HG03108 (cell line): Measurements from ENCODE around the gene CZIB.
"Not testable (repeated sequence)": the region's sequence is repeated elsewhere in the genome, so short reads cannot be mapped to it uniquely, and the experiment has no call there.

Experiments used
- ATAC-seq: cut with Tn5 transposase; IDR thresholded peaks from one replicate; pipeline ENCODE4 v1.9.1; 2021; ENCODE audit warnings: moderate library complexity; ENCODE audit not compliant: unreplicated experiment

Gene CZIB

DNA sequence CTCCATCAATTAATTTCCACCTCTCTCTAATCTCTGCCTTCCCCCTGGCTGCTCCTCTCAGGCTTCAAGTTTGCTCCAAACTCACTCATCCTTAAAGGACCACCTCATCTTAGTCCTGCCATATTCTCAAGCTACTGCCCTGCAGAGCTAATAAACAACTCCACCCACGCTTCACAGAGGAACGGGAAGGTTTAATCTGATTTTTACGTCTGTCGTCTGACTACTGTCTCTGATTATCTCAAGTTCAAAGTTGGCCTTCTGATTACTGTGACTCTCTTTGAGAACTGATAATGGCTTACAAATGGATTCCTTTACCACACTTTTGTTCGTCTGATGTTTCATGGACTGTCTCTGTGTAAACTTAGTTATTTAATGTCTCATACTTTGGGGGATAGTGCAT lies 31.4 kb downstream of the CZIB start:
- ATAC-seq, result no peak

DNA sequence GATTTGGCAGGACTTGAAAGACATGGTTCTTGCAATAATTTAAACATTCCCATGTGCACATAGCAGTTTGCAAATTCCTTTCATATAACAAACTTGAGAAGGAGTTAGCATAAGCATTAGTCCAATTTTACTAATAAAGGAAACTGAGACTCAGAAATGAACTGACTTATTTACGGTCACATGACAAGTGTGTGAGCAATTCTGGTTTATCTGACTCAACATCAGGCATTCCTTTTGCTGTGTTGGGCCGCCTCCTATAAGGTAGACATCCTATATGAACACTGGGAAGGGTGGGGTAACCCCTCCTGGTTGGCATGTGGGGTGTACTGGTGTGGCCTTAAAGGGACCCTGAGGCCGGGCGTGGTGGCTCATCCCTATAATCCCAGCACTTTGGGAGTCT lies 32.3 kb downstream of the CZIB start:
- no peak for ATAC-seq

DNA sequence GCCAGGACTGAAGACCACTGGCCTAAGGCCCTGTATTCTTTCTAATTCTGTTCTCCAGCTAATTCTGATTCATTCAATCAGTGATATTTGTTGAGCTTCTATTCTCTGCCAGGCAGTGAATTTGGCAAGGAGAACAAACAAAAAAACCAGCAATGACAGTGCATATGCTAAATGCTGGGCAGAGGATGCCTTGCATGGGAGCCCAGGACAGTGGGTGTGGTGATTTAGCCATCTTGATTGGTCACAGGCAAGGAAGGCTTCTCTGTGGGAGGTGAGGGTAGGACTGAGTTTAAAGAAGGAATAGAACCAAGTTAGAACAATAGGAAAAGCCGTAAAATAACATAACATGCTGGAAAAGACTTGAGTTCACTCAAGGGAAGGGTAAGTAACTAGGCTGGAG lies 33.0 kb downstream of the CZIB start:
- no peak for ATAC-seq

DNA sequence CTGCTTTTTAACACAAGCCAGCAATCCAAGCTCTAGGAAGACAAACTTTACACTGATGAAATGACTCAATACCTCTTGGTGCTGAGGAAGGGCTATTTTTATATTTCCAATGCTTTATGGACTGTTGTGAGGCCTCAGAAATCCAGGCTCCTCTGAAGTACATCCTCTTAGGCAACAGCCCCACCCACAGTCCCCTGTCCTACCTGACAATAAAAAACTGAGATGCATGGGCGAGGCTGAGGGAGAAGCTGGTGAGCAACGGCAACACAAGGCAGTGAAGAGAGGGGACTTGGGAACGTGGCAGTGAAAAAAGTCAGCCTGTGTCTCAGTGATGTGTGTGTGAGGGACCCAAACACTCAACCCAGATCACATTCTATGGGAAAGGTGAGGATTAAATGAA lies 33.9 kb downstream of the CZIB start:
- ATAC-seq, result no peak

DNA sequence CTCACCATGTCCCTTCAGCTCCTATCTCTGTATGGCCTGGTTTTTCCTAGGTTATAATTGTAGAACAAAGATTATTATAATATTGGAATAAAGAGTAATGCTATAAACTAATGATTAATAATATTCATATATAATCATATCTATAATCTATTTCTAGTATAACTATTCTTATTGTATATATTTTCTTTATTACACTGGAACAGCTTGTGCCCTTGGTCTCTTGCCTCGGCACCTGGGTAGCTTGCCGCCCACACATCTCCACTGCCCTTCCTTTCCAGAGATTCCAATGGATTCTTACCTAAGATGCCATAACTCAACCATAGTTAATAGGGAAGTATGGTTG lies 34.5 kb downstream of the CZIB start:
- not testable (repeated sequence) for ATAC-seq

DNA sequence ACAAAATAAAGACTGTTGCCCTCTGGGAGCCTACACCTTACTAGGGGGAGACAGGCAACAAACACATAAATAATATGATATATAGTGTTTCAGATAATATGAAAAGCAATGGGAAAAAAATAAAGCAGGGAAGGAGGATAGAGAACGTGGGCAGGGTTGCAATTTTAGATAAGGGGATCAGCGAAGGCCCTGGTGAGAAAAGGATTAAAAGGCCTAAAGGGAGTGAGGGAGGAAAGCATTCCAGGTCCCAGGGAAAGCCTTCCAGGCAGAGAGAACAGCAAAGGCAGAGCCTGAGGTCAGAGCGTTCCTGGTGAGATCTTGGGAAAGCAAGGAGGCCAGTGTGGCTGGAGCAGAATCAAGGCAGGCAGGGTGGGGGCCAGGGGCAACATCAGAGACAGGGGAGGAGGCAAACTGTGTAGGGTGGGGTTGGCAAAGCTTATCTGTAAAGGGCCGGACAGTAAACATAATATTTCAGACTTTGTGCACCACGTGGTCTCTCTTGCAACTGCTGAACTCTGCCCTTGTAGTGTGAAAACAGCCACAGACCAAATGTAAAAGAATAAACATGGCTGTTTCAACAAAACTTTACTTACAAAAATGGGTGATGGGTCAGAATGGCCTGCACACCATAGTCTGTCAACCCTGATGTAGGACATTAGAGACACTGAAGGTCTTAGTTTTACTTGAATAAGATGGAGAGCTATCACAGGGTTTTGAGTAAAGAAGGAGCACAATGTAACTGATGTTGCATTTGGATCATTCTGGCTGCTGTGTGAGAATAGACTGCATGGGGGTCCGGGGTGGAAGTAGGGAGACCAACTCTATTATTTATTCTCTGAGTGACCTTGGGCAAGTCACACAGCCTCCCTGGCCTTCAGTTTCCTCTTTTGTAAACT lies 37.1 kb downstream of the CZIB start:
- ATAC-seq, result no peak

DNA sequence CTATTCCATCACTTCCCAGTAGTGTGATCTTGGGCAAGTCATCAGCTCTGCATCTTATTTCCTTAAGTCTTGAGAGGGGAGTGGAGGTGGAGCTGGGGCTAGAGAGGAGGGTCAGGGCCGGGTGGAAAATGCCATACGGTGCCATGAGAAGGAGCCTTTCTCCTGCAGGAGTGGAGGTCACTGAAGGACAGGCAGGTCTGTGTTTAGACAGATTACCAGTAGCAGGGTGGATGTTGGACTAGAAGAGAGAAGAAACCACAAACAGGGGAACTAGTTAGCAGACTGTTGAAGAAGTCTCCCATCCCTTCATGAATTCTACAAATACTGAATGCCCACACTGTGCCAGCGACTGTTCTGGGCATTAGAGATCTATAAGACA lies 37.7 kb downstream of the CZIB start:
- ATAC-seq, result no peak

DNA sequence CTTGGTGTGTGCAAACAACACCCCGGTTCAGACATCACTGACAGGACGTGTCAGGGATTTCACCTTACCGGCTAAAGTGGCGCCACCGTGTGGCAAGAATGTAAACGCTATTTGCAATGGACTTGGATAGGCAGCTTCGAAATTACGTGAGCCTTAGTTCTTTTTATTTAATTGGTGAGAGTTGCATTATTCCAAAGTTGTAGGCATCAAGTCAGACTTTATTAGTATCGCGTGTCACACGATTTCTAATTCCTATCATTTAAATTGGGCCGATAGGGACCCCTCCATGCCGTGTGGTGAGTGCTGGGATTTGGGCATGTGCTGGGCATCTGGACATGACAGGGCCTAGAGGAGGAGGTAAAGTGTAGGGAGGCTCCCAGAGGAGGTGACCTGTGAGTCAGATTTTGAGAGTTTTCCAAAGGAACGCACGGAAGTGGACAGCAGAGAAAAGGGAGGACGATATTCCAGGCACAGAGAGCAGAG lies 38.3 kb downstream of the CZIB start:
- ATAC-seq, result no peak

DNA sequence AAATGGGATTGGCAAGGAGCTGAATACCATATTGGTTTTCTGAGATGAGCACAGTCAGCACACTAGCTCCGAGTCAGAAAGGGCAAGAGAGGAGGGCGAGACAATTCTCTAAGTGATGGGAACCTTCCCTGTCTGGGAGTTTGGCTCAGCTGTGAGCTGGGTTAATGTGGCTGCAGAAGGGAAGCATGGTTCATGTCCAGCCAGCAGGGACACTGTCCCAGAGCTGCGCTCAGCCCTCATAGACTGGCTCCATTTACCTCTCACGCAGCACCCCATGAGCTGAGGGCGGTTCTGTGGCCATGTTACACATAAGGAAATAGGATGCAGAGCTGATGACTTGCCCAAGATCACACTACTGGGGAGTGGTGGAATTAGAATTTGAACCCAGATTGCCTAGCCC lies 39.5 kb downstream of the CZIB start:
- ATAC-seq, result no peak

DNA sequence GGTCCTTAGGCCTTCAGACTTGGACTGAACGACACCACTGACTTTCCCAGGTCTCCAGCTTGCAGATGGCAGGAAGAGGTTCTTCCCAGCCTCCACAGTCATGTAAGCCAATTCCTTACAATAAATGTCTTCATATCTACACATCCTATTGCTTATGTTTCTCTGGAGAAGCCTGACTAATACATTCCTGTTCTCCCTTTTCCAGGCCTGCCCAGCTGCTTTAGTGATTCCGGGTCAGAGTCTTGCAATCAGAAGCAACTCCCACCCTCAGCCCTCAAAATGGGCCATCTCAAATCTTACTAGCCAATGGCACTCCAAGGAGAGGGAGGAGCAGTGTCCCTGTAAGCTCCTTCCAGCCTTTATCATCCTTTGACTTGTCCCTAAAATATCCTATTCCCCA lies 40.2 kb downstream of the CZIB start:
- ATAC-seq, result no peak

DNA sequence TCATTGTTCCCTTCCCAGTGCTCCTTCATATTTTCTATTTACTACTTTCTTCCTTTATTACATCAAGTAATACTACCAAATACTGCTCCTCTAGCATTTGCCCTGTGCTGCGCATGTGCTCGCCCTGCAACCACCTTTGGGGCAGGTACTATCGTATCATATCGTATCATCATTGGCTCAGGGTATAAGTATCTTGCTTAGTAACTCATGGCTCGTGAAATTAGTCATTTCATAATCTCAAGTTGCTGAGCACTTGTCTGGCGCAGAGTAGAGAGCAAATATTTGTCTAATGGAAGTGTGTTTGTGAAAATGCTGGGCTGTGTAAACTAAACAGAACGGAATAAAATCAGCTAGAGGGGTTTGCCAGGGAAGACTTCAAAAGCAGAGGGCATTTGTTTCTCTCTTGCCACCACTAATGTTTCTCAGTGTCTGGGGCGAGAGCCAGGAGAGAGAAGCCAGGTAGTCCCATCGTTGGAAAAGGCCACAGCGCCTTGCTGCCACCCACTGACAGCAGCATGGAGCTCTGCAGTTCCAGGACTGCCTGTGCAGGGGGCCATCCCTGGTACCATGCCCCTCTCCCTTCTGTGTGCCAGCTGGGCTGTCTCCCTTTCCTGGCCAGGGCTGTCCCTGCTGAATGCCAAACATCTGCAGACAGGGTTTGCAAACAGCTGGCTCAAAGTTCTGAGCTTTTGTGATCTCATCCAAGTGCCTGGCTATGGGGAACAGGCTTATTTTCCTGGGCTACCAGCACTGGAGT lies 43.8 kb downstream of the CZIB start:
- no peak for ATAC-seq

DNA sequence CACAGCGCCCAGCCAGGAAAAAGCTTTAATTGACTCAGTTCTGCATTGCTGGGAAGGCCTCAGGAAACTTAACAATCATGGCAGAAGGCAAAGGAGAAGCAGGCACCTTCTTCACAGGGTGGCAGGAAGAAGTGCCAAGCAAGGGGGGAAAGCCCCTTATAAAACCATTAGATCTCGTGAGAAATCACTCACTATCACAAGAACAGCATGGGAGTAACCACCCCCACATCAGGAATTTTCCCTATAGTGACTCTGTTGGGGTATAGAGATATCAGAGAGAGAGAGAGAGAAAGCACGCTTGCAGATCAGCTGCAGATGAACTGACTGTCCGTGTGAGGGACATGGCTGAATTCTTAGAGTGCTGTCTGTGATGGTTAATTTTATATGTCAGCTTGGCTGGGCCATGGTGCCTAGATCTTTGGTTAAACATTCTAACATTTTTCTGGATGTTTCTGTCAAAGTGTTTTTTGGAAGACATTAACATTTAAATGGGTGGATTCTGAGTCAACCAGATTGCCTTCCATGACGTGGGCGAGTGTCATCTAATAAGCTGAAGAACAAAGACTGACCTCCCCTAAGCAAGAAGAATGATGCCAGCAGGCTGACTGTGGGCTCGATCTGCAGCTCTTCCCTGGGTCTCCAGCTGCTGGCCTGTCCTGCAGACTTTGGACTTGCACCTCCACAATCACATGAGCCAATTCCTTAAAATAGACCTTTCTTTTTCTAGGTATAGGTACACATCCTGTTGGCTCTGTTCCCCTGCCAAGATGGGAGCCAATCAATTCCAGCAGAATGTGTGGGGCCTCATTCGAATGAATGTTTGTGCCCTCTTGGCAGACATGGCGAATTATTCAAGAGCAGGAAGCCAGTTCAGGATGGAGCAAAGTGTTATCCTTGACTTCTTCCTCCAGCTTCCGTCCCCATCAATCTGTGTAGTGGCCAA lies 45.2 kb downstream of the CZIB start:
- ATAC-seq, result no peak

DNA sequence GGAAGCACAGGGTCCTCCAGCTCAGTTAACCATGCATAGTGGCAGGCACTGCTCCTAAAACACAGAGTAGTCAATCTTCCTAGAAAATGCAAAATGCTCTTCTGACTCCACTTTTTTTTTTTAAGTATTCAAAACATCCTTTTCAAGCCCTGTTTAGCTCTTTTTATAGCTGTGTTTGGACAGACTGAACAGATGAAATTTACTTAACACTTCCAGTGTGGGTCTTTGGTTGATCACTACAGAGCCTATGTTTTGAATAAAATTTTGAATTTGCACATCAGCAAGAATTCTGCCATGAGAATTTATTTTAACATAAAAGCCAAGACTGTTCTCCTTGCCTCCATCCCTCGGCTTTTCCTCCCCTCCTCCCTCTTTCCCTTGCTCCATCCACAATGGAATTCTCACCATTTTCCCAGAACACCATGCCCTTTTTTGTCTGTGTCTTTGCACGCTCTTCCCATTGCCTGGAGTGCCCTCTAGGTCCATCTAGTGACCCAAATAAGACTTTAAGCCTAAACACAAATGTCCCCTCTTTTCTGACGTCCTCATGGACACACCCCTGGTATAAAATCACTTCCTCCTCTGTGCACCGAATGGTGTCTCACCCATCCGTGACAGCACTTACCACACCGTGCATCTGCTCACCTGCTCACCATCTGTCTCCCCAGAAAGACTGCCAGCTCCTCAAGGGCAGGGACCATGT lies 47.9 kb downstream of the CZIB start:
- ATAC-seq, result no peak

DNA sequence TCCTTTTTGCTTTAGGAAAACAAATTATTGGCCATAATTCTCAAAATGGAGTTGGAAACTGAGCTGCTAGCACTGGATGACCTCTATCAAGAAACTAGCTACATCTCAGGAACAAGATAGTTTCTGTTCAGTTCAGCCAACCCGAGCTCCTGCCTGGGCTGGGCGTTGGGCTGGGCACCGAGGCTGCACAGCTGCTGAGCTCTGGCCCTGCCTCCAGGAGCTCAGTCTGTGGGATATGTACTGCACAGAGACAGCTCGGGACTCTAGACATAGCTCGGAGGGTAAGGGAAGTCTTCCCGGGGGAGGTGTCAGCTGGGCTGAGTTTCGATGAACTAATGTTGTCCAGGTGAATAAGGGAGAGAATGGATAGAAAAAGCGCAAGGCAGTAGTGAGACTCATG lies 53.5 kb downstream of the CZIB start:
- no peak for ATAC-seq

DNA sequence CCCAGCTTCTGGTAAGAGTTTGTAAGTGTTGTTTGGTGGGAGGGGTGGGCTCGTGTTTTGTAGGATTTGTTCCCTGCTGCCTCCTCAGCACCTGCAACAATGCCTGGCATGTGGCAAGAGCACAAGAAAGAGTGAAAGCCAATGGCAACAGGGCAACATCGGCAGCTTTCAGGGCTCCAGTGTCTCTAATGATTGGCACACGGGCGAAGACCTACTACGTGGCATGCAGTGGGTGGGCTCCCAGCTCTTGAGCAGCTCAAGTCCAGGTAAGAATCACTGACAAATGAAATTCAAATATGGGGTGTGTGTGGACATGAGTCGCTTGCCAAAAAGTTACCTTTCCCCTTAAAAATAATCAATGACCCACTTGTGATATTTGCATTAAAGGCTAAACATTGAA lies 54.1 kb downstream of the CZIB start:
- ATAC-seq, result no peak

DNA sequence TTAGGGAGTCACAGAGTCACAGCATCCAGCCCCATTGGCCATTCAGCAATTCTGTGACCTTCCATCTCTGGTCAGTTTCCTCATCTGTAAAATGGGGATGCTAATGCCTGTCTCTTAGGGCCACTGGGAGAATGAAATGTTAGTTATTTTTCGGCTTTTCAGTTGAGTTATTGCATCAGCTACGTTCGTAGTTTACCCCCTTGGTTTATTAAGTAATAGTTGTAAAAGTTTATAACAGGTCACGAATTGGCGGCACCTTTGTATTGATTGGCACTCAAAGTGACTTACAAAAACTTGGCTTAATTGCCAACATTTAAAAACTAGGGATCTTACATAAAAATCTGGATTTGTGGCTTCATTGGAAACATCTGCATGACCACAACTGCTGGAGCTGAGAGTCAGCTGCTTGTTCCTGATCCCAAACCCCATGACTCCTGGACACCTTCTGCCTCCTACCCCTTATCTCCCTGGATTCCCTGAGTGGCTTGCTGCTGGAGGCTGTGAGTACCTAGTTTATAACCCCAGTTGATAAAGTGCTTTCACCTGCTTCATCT lies 54.9 kb downstream of the CZIB start:
- ATAC-seq, result no peak
